ENCODE measurements around the gene TYROBP.

The TYROBP gene

GRCh38 chr19:35879068-35879467, 29.0 kb downstream of the TYROBP start:
- no peak overlapping the region for H3K27ac ChIP-seq (ENCODE audit: low read depth, low read length)
- H4K20me1 ChIP-seq (ENCODE audit: low read depth, low read length): no peaks in the 10 kb centered on the region
- no peaks in the 10 kb centered on the region for H3K27me3 ChIP-seq (ENCODE audit: low read length)
- TF ChIP-seq, protein P1, sequence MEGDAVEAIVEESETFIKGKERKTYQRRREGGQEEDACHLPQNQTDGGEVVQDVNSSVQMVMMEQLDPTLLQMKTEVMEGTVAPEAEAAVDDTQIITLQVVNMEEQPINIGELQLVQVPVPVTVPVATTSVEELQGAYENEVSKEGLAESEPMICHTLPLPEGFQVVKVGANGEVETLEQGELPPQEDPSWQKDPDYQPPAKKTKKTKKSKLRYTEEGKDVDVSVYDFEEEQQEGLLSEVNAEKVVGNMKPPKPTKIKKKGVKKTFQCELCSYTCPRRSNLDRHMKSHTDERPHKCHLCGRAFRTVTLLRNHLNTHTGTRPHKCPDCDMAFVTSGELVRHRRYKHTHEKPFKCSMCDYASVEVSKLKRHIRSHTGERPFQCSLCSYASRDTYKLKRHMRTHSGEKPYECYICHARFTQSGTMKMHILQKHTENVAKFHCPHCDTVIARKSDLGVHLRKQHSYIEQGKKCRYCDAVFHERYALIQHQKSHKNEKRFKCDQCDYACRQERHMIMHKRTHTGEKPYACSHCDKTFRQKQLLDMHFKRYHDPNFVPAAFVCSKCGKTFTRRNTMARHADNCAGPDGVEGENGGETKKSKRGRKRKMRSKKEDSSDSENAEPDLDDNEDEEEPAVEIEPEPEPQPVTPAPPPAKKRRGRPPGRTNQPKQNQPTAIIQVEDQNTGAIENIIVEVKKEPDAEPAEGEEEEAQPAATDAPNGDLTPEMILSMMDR (IDR thresholded peaks at IDR 0.05; ENCODE audit: insufficient read depth, low read length, poor library complexity, severe bottlenecking): no peak
- TF ChIP-seq EZH2phosphoT487 (conservative IDR thresholded peaks at IDR 0.05; ENCODE audit: low read length): no peak
- H3K9me2 ChIP-seq (replicated peaks; ENCODE audit: insufficient read depth, low read length): no peaks in the 10 kb centered on the region
- H2AFZ ChIP-seq (ENCODE audit: low read depth, low read length, severe bottlenecking): no peak overlapping the region
- no peak overlapping the region for H3K4me3 ChIP-seq (ENCODE audit: insufficient read depth, low read length, poor library complexity, severe bottlenecking)
- H3K79me2 ChIP-seq (ENCODE audit: insufficient read depth, low read length): no peaks in the 10 kb centered on the region
- H3K4me2 ChIP-seq (ENCODE audit: low read depth, low read length, poor library complexity, severe bottlenecking): no peak overlapping the region
- no peaks in the 10 kb centered on the region for H3K9me3 ChIP-seq (ENCODE audit: insufficient read depth, low read length)
- H3F3A ChIP-seq (ENCODE audit: insufficient read depth): peaks cover 14% of the 10 kb centered on the region; the same call in 1 of the 2 replicates
- no peaks in the 10 kb centered on the region for H3K36me3 ChIP-seq (ENCODE audit: low read length)
- H3K9ac ChIP-seq (ENCODE audit: low read length): no peak overlapping the region

GRCh38 chr19:35874392-35874930, 33.6 kb downstream of the TYROBP start:
- TF ChIP-seq EZH2phosphoT487 (conservative IDR thresholded peaks at IDR 0.05; ENCODE audit: low read length): no peak
- TF ChIP-seq, protein P1 (IDR thresholded peaks at IDR 0.05; ENCODE audit: insufficient read depth, low read length, poor library complexity, severe bottlenecking): no peak
- H3F3A ChIP-seq (ENCODE audit: insufficient read depth): no peaks in the 10 kb centered on the region
- no peak overlapping the region for H3K9ac ChIP-seq (ENCODE audit: low read length)
- no peaks in the 10 kb centered on the region for H3K9me2 ChIP-seq (replicated peaks; ENCODE audit: insufficient read depth, low read length)
- H3K27me3 ChIP-seq (ENCODE audit: low read length): no peaks in the 10 kb centered on the region
- H3K36me3 ChIP-seq (ENCODE audit: low read length): no peaks in the 10 kb centered on the region
- no peaks in the 10 kb centered on the region for H3K9me3 ChIP-seq (ENCODE audit: insufficient read depth, low read length)
- H2AFZ ChIP-seq (ENCODE audit: low read depth, low read length, severe bottlenecking): no peak overlapping the region
- H4K20me1 ChIP-seq (ENCODE audit: low read depth, low read length): no peaks in the 10 kb centered on the region
- H3K4me2 ChIP-seq (ENCODE audit: low read depth, low read length, poor library complexity, severe bottlenecking): no peak overlapping the region
- H3K27ac ChIP-seq (ENCODE audit: low read depth, low read length): no peak overlapping the region
- H3K4me3 ChIP-seq (ENCODE audit: insufficient read depth, low read length, poor library complexity, severe bottlenecking): no peak overlapping the region
- no peaks in the 10 kb centered on the region for H3K79me2 ChIP-seq (ENCODE audit: insufficient read depth, low read length)

DNA sequence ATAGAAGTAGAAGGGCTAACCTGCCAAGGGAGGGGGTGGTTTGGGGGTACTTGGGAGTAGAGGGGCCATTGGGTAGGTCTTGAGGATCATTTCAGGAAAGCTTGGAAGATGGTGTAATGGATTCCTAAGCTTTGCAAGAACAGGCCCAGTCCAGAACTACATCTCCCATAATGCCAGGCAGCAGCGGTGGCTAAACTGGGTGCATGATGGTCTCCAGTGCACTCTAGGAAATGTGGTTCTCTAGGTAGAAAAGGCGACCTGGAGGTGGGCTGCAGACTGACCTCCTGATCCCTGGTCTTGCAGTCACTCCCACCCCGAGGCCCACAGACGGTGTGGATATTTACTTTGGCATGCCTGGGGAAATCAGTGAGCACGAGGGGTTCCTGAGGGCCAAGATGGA, 35.9 kb downstream of the TYROBP start:
- Histone ChIP-seq H4K20me1 (ENCODE audit: low read depth, low read length) (no peaks in the 10 kb centered on the region), H3F3A (ENCODE audit: insufficient read depth) (no peaks in the 10 kb centered on the region), H3K4me2 (ENCODE audit: low read depth, low read length, poor library complexity, severe bottlenecking) (no peak overlapping the region), H3K27me3 (ENCODE audit: low read length) (no peaks in the 10 kb centered on the region), H3K9ac (ENCODE audit: low read length) (no peak overlapping the region), H3K4me3 (ENCODE audit: insufficient read depth, low read length, poor library complexity, severe bottlenecking) (no peak overlapping the region), H3K27ac (ENCODE audit: low read depth, low read length) (no peak overlapping the region), H3K9me3 (ENCODE audit: insufficient read depth, low read length) (no peaks in the 10 kb centered on the region), H2AFZ (ENCODE audit: low read depth, low read length, severe bottlenecking) (no peak overlapping the region), H3K79me2 (ENCODE audit: insufficient read depth, low read length) (no peaks in the 10 kb centered on the region), H3K36me3 (ENCODE audit: low read length) (no peaks in the 10 kb centered on the region), H3K9me2 (replicated peaks; ENCODE audit: insufficient read depth, low read length) (no peaks in the 10 kb centered on the region)
- TF ChIP-seq, protein P1 (IDR thresholded peaks at IDR 0.05; ENCODE audit: insufficient read depth, low read length, poor library complexity, severe bottlenecking): no peak
- no peak for TF ChIP-seq EZH2phosphoT487 (conservative IDR thresholded peaks at IDR 0.05; ENCODE audit: low read length)

Data from SU-DHL-6 (cell line).